HG03103 (cell line): ENCODE measurements around the gene UBAC2.

Source experiments
- ATAC-seq: cut with Tn5 transposase; IDR thresholded peaks from one replicate; pipeline ENCODE4 v1.9.1; 2021; ENCODE audit warnings: low read depth; ENCODE audit not compliant: unreplicated experiment

UBAC2 gene

DNA sequence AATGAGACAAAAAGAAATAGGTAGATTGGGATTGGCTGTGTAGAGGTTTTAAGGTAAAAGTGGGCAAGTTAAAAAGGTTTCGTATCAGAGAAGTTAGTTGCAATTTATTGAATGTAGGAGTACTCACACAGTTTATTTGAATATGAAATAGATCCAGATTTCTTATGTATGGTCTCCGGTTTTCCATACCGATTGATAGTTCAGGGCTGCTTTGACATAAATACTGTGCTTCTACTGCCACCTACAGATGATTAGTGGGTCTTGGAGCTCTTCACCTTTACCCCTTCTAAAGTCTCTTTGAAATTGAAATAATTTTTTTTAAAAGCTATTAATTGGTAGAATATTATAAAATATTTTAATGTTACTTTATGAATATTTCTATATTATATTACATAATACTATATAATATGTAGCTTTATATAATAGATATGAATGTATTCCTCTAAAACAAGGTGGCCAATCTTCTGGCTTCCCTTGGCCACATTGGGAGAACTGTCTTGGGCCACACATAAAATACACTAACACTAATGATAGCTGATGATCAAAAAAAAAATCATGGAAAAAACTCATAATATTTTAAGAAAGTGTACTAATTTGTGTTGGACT is 65.3 kb downstream of the UBAC2 start:
- ATAC-seq, result no peak

DNA sequence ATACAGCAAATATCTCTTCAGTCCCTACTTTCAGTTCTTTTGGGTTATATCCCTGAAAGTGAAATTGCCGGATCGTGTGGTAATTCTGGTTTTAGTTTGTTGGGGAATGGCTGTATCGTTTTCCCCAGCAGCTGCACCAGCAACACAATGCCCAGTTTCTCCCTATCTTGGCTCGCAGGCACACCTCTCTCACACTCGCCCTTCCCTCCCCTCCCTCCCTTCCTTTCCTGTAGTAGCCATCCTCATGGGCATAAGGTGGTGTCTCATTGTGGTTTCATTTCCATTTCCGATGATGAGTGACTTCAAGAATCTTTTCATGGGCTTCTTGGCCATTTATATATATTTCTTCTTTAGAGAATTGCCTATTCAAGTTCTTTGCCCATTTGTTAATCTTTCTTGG is 66.2 kb downstream of the UBAC2 start:
- ATAC-seq, result no peak

DNA sequence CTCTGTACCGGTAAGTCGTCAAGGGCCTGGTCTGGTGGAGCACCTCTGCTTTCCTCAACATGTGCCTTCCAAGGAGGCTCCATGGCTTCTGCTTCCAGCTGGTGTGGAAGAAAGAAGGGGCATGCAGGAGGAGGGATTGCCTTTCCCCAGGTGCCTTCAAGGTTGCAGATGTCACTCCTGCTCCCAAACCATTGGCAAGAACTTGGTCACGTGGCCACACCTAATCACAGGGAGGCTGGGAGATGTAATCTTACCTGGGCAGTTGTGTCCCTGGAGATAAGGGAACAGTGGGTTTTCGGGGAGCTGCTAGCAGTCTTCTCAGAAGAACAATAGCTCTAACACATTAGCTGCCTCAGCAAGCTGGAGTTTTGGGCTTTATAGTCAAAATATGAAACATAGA is 67.3 kb downstream of the UBAC2 start:
- ATAC-seq, result no peak

DNA sequence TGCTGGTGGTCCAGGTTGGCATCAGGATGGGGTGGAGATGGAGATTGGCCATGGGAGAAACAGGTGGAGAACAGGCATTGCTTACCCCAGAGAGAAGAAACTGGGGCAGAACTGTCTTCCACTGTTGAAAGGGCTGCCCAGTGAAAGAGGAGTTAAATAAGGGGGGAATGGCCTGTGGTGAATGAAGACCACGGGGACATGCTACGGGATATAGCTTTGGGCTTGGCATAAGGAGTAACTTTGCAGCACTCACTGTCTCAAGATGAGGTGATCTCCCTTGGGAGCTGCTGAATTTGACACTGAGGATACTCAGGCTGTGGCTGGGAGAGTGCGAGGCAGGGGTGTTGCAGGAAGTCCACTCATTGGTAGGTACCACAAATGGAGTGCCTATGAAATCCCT is 68.2 kb downstream of the UBAC2 start:
- ATAC-seq, result no peak

DNA sequence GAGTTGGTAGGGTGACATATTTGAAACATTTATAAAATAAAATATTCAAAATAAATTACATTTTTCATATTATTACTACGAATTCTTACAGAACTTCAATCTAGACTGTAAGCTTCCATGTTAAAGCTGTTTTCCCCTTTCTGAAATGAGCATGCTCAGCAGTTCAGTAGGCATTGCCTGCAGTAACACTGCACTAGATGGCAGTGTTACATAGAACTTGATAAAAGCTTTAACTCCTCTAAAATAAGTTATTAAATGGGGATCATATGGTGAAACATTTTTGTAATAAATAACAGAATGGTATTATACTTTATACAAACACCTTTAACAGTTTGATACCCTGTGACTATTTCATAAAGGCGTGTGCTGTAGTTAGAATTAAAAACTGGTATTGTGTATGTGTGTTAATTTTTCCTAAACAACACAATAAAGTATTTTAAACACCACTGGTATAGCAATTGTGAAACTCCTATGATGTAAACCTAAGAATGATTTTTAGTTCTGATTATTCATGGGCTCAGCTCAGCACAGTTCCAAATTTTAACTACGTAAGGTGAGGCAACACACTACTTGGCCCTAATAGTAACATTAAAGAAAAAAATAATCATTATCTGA is 69.1 kb downstream of the UBAC2 start:
- ATAC-seq, result peak; percentile 64

DNA sequence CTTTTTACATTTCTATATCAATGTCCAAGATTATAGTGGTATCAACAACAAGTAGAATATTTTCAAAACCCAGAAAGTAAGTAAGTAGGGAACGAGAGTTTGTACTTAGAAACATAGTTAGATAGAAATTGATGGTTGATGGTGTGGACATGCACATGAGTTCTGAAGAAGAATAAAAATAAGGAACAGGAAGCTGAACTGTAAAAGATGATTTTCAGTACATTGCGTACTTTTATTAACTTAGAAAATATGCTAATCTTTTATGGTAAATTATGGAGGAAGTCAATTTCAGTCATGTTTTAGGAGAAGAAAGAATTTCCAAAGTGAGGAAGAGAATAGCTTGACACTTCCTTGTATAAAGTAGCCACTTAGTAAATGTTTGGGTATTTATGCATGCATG is 69.9 kb downstream of the UBAC2 start:
- ATAC-seq, result no peak

DNA sequence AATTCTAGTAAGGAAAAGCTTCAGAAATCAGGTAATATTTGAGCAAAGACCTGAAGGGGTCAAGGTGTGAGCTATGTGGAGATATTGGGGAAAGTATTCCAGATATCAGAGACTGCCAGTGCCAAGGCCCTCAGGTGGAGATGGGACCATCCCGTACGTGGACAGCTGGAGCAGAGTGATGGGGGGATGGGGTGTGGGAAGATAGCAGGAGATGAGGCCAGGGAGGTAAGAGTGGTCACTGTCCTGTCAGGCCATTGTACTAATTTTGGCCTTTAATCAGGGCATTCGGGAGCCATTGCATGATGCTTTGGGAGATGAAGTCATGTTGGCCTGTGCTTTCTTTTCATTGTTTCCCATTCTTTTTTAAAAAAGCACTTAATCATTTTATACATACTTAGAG is 70.6 kb downstream of the UBAC2 start:
- ATAC-seq, result no peak

DNA sequence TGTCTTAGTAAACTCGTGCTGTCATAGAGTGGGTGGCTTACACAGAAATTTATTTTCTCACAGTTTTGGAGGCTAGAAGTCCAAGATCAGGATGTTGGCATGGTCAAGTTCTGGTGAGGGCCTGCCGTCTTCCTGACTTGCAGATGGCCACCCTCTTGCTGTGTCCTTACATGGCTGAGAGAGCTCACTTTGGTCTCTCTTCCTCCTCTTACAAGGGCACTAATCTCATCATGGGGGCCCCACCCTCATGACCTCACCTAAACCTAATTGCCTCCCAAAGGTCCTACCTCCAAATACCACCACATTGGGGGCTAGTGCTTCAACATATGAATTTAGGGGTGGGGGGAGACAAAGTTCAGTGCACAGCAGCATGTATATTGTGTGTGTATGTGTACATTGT is 71.8 kb downstream of the UBAC2 start:
- ATAC-seq, result no peak

DNA sequence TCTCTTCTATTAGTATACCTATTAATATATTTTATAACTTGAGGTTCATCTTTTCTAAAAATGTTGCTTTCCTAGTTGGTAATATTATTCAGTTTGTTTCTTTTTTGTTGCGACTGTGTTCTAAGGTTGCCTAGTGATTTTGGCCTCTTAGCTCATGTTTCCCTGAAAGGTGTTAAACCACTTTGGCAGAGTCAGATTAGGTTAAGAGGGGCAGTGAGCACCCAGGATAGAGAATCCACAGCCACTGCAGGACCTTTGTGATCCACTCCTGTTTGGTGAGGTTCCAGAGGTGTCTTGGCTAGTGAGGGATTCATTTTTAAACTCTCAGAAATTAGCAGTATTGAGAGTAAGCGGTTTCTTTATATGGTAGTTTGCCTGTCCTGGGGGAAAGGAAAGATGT is 72.5 kb downstream of the UBAC2 start:
- ATAC-seq, result no peak

DNA sequence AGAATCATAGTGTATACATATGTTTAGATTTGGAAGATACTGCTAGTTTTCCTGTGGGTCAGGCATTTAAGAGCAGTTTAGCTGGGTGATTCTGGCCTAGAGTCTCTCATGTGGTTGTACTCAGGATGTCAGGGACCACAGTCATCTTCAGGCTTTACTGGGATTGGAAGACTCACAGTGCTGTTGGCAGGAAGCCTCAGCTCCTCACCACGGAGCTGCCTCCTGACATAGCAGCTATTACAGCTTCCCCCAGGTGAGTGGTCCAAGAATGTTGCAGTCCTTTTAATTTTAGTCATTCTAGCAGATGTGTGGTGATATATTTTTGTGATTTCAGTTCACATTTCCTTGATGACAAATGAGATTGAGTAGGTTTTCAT is 74.4 kb downstream of the UBAC2 start:
- ATAC-seq, result no peak

DNA sequence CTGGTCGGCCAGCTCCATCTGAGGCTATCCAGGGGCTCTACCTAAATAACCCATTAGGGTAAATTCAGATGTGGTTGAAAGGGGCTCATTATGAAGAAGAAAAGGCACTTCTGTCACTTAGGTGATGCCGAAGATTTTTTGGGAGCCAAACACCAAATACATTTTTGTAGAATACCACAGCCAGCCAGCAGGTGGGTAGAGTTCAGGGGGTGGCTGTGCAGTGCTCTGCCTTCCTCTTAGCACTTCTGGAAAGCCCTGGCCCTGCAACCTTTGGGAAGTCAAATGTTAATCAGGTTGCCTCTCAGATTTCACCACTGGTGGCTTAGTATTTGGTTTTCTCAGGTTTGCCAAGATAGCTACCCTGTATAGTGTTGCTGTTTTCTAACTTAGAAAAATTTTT is 76.1 kb downstream of the UBAC2 start:
- no peak for ATAC-seq

DNA sequence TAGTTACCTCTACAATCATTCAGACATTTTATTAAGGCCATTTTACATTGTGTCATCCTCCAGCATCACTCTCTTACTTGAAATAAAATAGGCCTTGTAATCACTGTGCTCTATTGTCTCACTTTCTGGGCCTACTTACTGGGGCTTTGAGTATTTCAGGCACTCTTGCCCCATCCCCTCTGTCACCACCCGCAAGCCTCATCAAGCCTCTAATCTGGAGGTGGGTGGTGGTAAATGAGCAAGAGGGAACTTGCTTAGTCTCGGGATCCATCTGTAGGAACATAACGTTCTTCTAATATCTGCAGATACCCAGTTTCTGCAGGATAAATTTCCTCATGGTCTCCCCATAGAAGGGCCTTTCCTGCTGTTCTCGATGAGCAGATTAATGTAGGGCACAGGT is 77.0 kb downstream of the UBAC2 start:
- ATAC-seq, result no peak

DNA sequence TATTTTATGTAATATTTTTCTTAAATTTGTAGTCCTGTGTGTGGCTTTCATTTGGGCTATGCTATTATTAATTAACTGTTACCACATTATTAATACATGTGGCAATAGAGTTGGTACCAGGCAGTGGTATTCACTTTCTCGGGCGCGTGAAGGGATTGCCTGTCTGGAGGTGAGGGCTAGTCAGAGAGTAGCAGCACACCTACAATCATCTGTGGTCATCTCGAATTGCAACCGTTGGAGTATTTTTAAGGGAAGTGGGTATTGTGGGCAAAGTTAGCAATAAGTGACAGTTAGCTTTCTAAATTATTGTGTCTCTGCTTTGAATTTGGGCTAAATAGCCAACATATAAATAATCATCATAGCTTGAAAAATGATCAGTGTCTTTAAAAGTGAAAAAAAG is 77.5 kb downstream of the UBAC2 start:
- ATAC-seq, result no peak

DNA sequence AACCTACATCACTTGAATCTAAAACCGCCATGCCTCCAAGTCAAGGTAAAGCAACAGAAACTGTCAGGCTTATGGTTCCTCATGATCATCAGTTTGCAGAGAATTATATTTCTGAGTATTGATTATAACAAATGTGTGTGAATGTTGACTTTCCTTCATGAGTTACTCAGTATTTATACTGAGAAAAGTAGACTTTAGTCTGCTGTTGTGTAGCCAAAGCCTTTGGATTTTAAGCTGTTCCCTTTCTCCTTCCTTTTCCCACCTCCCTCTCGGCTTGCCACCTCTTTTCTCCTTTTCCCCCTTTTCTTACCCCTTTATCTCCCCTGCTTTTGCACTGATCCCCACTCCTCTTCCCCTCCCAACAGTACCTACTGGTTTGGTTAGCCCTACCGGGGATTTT is 78.2 kb downstream of the UBAC2 start:
- no peak for ATAC-seq

DNA sequence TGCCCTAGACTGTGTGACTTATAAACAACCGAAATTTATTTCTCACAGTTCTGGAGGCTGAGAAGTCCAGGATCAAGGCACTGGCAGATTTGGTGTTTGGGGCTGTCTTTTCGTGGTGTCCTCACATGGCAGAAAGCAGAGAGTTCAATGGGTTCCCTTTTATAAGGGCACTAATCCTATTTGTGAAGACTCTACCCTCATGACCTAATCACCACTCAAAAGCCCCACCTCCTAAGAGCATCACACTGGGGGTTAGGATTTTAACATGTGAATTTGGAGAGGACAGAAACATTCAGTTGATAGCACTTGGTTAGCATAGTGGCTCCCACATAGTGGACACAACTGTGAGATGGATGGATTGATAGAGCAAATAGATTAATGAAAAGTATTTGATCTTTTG is 79.0 kb downstream of the UBAC2 start:
- no peak for ATAC-seq

DNA sequence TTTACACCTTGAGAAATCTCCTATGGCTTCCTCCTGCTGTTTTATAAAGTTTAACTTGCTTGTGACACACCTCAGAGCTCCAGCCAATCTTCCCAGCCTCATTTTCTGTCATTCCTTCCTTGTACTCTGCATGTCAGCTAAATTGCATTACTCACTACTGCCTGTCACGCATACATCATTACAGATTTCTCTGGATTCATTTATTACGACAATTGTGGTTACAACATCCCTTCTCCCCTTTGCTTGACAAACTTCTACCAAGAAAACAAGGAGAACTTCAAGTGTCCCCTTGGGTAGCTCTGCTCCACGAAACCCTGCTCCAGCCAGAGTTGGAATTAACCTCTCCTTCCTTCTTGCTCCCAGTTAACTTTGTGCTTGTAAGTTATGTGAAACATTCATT is 79.5 kb downstream of the UBAC2 start:
- no peak for ATAC-seq

DNA sequence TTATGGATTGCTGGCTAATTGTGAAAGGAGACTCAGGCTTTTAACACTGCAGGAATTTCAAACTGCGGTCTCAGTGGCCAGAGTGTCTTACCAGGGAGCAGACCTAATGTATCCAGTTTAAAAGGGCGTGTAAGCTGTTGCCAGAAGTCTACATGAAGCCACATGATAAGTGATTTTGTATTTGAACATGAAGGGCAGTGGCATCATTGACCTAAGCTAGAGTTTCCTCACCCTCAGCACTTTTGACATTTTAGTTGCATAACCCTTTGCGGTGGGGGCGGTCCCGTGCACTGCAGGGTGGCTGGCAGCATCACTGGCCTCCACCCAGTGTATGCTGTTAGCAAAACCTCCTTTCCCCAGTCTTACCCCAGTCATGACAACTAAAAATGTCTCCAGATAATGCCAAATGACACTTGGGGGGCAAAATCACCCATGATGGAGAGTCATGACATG is 81.2 kb downstream of the UBAC2 start:
- ATAC-seq, result peak; percentile 45

DNA sequence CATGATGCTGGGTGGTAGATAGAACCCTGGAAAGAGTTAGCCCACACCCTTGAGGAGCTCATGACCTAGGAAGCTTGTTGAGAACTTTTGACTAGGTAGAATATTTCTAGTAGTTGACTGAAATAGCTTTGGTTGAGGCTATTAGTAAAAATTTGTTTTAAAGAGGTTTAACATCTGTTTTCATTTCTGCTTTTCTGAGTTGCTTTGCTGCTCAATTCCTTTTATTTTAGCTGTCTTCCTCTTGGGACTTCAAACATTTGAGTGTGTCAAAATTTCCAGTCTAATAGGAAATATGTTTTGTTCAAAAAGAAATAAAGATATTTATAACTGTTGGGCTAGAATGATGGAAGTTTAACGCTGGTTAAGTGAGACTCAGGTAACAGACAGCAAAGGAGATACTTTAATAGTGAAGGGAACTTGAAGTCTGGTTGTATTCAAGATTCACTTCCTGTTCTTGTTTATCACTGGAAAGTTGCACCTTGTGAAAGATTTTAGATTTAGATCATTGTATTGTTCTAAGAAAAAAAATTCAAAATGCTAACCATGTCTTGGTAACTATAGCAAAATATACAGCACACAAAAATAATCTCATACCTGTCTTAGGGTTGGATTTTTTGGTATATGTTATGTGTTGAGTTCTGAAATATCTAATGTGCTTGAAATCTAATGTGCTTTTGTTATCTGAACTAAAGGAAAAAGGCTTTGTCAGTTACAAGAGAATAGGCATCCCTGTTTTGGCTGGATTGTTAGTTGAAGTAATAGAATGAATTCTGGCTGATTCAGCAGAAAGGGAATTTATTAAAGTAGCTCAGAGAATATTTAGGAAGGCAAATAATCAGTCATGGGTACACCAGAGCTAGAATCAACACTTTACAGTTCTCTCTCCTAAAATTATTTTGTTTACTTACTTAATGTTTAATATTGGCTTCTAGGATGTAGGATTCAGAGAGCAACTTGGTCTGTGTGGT is 81.9 kb downstream of the UBAC2 start:
- ATAC-seq, result peak; percentile 57

DNA sequence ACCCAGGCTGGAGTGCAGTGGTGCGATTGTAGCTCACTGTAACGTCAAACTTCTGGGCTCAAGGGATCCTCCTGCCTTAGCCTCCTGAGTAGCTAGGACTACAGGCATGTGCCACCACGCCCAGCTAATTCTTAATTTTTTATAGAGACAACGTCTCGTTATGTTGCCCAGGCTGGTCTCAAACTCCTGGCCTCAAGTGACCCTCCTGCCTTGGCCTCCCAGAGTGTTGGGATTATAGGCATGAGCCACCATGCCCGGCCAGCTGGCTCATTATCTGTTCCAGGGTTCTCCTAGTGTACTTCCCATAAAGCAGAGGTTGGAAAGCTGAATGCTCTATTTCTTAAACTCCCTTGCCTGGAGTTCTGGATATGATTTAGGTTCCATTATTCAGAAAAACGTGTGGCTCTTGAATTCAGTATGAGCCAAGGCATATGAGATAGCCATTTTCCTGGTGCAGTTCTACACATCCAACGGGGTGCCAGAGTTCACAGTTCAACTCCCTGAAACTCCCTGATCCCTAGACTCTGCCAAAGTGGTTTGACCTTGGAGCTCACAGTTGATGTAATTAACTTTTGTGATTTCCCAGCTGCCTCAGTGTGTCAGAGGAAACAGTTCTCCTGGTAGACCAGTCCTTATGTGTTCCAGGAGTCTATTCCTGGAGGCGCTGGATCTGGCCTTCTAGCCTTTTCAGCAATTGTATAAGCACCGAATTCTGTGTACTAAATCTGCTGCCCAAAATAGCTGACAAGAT is 85.0 kb downstream of the UBAC2 start:
- ATAC-seq, result no peak

DNA sequence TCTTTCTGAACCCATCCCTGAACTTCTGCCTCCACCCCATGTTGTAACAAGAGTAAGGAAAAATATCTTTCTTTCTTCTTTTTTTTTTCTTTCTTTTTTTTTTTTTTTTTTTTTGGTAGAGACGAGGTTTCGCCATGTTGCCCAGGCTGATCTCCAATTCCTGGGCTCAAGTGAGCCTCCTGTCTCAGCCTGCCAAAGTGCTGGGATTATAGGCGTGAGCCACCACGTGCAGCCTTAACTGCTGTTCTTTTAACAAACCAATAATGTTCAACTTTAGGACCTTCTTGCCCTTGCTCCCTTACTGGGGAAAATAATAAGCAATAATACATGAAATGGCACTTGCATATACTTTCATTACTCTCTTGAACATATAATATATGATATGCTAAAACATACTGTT is 86.9 kb downstream of the UBAC2 start:
- ATAC-seq, result peak; percentile 3

DNA sequence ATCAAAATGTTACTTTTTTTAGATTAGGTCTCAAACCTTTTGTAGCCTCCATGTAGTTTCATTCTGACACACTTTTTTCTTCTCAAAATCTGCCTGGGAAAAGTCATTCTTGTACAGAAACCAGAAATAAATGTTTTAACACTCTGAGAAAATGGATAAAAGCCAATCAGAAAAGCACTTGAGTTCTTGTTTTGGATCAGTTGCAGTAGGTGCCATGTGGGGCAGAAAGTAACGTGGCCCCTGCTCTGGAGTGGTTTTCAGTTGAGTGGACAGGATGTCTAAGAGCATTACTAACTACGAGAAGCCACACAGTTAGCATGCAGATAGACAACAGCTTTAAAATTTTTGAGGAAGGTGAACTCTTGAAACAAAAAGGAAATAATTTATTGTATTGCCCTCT is 87.4 kb downstream of the UBAC2 start:
- peak; percentile 84 for ATAC-seq
